SK-N-SH (cell line): Measurements from ENCODE around the gene INTS11. TPM values are rescaled to one million over a fixed set of nuclear protein-coding genes. Genes with fewer than 3 reads are reported as not detected.

Experiments used
- CTCF ChIA-PET: fragments of 300-600, 350-600 bp; formaldehyde crosslinking; extraction: SDS; loops from one replicate; lab custom pipeline; 2021; lab: Yijun Ruan, JAX
- POLR2A ChIA-PET: fragments of 350-600 bp; sonication (Branson Sonifier 250); formaldehyde crosslinking; extraction: SDS; loops from one replicate; lab custom pipeline; 2020; ENCODE audit warnings: antibody characterized with exemption, inconsistent platforms; lab: Yijun Ruan, JAX
- DNase-seq: peaks from one replicate; pipeline ENCODE4 v3.0.0; 2012
- H2AFZ ChIP-seq: fragments of 200-600 bp; sonication (generic); 2 replicates; pipeline ENCODE4 v1.8.1; 2016; ENCODE audit warnings: antibody characterized with exemption, mild to moderate bottlenecking, low read depth
- H3F3A ChIP-seq: fragments of 200-600 bp; sonication (generic); replicated peaks from 2 replicates; pipeline ENCODE3; 2016; ENCODE audit warnings: antibody characterized with exemption, mild to moderate bottlenecking; ENCODE audit not compliant: insufficient read depth
- H3K27ac ChIP-seq, 2 experiments: fragments of 200-500 bp in 1 of 2; fragments of 200-600 bp in 1 of 2; sonication (Bioruptor generic) in 1 of 2; sonication (generic), shearing (Covaris generic) in 1 of 2; 2 replicates each; pipeline versions ENCODE4 v1.5.1 to v1.6.1; 2014 to 2016; ENCODE audit warnings: low read depth in 2 of 2, inconsistent platforms in 1 of 2, low read length in 1 of 2, mild to moderate bottlenecking in 1 of 2, mixed read lengths in 1 of 2
- H3K27me3 ChIP-seq: fragments of 200-600 bp; sonication (generic), shearing (Covaris generic); 2 replicates; pipeline ENCODE4 v1.6.1; 2016; ENCODE audit warnings: mixed run types; ENCODE audit not compliant: insufficient read depth
- H3K36me3 ChIP-seq, 2 experiments: fragments of 200-500 bp in 1 of 2; fragments of 200-600 bp in 1 of 2; sonication (Bioruptor generic) in 1 of 2; sonication (generic) in 1 of 2; replicated peaks in 1 of 2; 2 replicates each; pipeline versions ENCODE3 to v1.5.1; 2014 to 2016; ENCODE audit warnings: low read length in 1 of 2, mild to moderate bottlenecking in 1 of 2; ENCODE audit not compliant: insufficient read depth in 2 of 2, control insufficient read depth in 1 of 2
- H3K4me1 ChIP-seq, 2 experiments: fragments of 200-500 bp in 1 of 2; fragments of 200-600 bp in 1 of 2; sonication (Bioruptor generic) in 1 of 2; sonication (generic), shearing (Covaris generic) in 1 of 2; 2 replicates each; pipeline versions ENCODE4 v1.5.1 to v1.6.1; 2014 to 2016; ENCODE audit warnings: low read depth in 1 of 2, low read length in 1 of 2, mixed run types in 1 of 2; ENCODE audit not compliant: insufficient read depth in 2 of 2, control insufficient read depth in 1 of 2
- H3K4me2 ChIP-seq: fragments of 200-600 bp; sonication (generic), shearing (Covaris generic); 2 replicates; pipeline ENCODE4 v1.6.1; 2017; ENCODE audit warnings: mixed run types
- H3K4me3 ChIP-seq, 2 experiments: fragments of 200-500 bp in 1 of 2; fragments of 200-600 bp in 1 of 2; sonication (Bioruptor generic) in 1 of 2; sonication (generic), shearing (Covaris generic) in 1 of 2; 2 replicates each; pipeline versions ENCODE4 v1.5.1 to v1.8.1; 2014 to 2016; ENCODE audit warnings: low read depth in 2 of 2, inconsistent platforms in 1 of 2, low read length in 1 of 2, mild to moderate bottlenecking in 1 of 2, mixed read lengths in 1 of 2, moderate library complexity in 1 of 2
- H3K79me2 ChIP-seq: fragments of 200-600 bp; sonication (generic); 2 replicates; pipeline ENCODE4 v1.8.1; 2017; ENCODE audit warnings: mild to moderate bottlenecking; ENCODE audit not compliant: insufficient read depth
- H3K9ac ChIP-seq: fragments of 200-600 bp; sonication (generic); 2 replicates; pipeline ENCODE4 v1.6.1; 2017; ENCODE audit warnings: mixed run types
- H3K9me2 ChIP-seq: fragments of 200-600 bp; sonication (generic); 2 replicates; pipeline ENCODE4 v1.6.1; 2017; ENCODE audit warnings: mixed run types
- H3K9me3 ChIP-seq: fragments of 200-600 bp; sonication (generic); 2 replicates; pipeline ENCODE4 v1.6.1; 2017; ENCODE audit warnings: mixed run types, mild to moderate bottlenecking, moderate library complexity
- H4K20me1 ChIP-seq: fragments of 200-600 bp; sonication (generic); 2 replicates; pipeline ENCODE4 v1.6.1; 2017; ENCODE audit warnings: mild to moderate bottlenecking, mixed run types; ENCODE audit not compliant: insufficient read depth
- CHD2 ChIP-seq: fragments of 150-350 bp; IDR thresholded peaks from 2 replicates; pipeline ENCODE4 v1.6.1; 2018; ENCODE audit warnings: low read length; ENCODE audit not compliant: partially characterized antibody
- CTCF ChIP-seq: fragments of 200-600 bp; sonication (generic); IDR thresholded peaks from 2 replicates; pipeline ENCODE4 v1.6.1; 2017; ENCODE audit warnings: antibody characterized with exemption, mild to moderate bottlenecking, moderate library complexity
- ELF1 ChIP-seq: IDR thresholded peaks from 2 replicates; pipeline ENCODE4 v1.4.0; 2012
- FOSL2 ChIP-seq: IDR thresholded peaks from 2 replicates; pipeline ENCODE4 v1.4.0; 2012; ENCODE audit warnings: low read depth, mild to moderate bottlenecking, moderate library complexity, borderline replicate concordance
- FOXJ3 ChIP-seq: sonication (generic); formaldehyde crosslinking; IDR thresholded peaks from 2 replicates; pipeline ENCODE4 v1.5.1; 2020; ENCODE audit warnings: mild to moderate bottlenecking, missing genetic modification reagents
- FOXM1 ChIP-seq: IDR thresholded peaks from 2 replicates; pipeline ENCODE4 v1.4.0; 2012; ENCODE audit warnings: low read depth, mild to moderate bottlenecking
- GABPA ChIP-seq: IDR thresholded peaks from 2 replicates; pipeline ENCODE4 v1.4.0; 2012; ENCODE audit warnings: low read depth, mild to moderate bottlenecking
- IRF3 ChIP-seq: fragments of 150-350 bp; IDR thresholded peaks from 2 replicates; pipeline ENCODE4 v1.6.1; 2016; ENCODE audit warnings: mild to moderate bottlenecking, low read depth, low read length
- NFIC ChIP-seq: IDR thresholded peaks from 2 replicates; pipeline ENCODE4 v1.4.0; 2012; ENCODE audit warnings: borderline replicate concordance
- NRF1 ChIP-seq: IDR thresholded peaks from 2 replicates; pipeline ENCODE4 v1.6.1; 2012; ENCODE audit warnings: low read depth, mild to moderate bottlenecking, low read length
- POLR2AphosphoS5 ChIP-seq: IDR thresholded peaks from 2 replicates; pipeline ENCODE4 v1.6.1; 2012; ENCODE audit warnings: low read depth, low read length
- RCOR1 ChIP-seq: fragments of 150-350 bp; IDR thresholded peaks from 2 replicates; pipeline ENCODE4 v1.6.1; 2017; ENCODE audit warnings: antibody characterized with exemption, low read length
- RXRA ChIP-seq: IDR thresholded peaks from 2 replicates; pipeline ENCODE4 v1.4.0; 2012; ENCODE audit warnings: low read depth, mild to moderate bottlenecking, borderline replicate concordance
- SMC3 ChIP-seq: IDR thresholded peaks from 2 replicates; pipeline ENCODE4 v1.6.1; 2012; ENCODE audit warnings: low read depth, low read length, improper control_type of control experiment
- TAF1 ChIP-seq: IDR thresholded peaks from 2 replicates; pipeline ENCODE4 v1.6.1; 2012; ENCODE audit warnings: low read depth, mild to moderate bottlenecking, low read length, moderate library complexity, borderline replicate concordance
- TCF12 ChIP-seq: IDR thresholded peaks from 2 replicates; pipeline ENCODE4 v1.4.0; 2012
- USF1 ChIP-seq: IDR thresholded peaks from 2 replicates; pipeline ENCODE4 v1.4.0; 2012; ENCODE audit warnings: low read depth, borderline replicate concordance
- USF2 ChIP-seq: fragments of 150-350 bp; IDR thresholded peaks from 2 replicates; pipeline ENCODE4 v1.6.1; 2017; ENCODE audit warnings: antibody characterized with exemption, low read length, low read depth, borderline replicate concordance
- WGBS: methylation state at CpG from one replicate; pipeline ENCODE4 v1.1.6; 2017; ENCODE audit warnings: low lambda C conversion rate; 5-methylcytosine and 5-hydroxymethylcytosine counted together
- polyA plus RNA-seq, 3 experiments: library from polyadenylated mRNA; depleted of rRNA; stranded (reverse); fragments of >200 nt; gene quantifications; 2 replicates each; pipeline ENCODE4 v1.2.3, GENCODE V29; 2012
- TF ChIP-seq, protein P1 (sequence below): IDR thresholded peaks from 2 replicates; pipeline ENCODE4 v1.6.1; 2012; ENCODE audit warnings: mild to moderate bottlenecking, low read depth, low read length, moderate library complexity
- TF ChIP-seq, protein P2 (sequence below): IDR thresholded peaks from 2 replicates; pipeline ENCODE4 v1.4.0; 2012; ENCODE audit warnings: low read depth, borderline replicate concordance

The INTS11 gene
- polyA plus RNA-seq, 1 of the 3 experiments (the other 2 are of a cell fraction): 137 TPM

DNA sequence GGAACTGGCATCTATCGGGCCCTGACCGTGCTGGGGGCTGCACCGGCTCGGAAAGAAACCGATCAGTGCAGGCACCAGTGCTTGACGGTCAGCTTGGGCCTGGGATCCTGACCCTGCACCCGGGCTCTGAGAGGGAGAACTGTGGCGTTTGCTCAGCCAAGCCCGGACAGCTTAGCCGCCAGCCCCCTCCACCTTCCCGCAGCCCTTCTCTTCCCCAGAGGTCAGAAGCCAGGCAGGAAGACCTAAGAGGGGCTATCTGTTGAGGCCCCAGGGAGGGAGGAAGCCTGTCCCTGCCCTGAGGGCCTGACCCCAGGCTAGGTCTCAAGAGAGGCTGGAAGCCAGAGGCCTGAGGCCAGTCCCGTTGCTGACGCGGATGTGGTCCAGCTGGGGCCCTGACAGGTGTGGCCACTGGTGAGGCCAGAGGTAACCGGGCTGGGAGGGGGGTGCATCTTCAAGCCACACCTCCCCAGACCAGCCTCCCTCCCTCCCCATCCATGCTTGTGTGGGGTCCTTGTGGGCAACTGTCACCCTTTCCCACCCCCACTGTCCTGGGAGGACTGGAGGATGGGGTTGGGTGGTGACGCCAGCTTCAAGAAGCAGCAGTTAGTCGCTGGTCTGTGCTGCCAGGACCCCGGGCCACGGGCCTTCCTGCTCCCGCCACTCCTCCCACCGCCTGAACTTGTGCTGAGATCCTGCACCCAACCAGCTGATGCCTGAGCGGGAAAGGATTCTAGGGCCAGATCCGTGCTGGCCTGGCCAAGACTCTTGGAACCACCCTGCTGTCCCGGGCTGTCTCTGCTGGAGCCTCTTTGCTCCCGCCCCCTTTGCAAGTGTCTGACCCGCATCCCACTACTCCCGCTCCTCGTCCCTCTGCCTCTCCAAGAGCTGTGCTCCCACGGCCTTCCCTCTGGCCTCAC is 27.3 kb upstream of the INTS11 start:
- Histone ChIP-seq H3K4me3 (no peak overlapping the region), H3K79me2 (peaks cover 21% of the 10 kb centered on the region), H3K4me2 (no peak overlapping the region), H3F3A (peaks cover 5% of the 10 kb centered on the region), H3K36me3 (no peaks in the 10 kb centered on the region), H3K9me3 (no peaks in the 10 kb centered on the region), H3K9ac (no peak overlapping the region)
- CTCF ChIA-PET: interaction anchor here (0.6 to 5.1 kb wide), 8 partner anchors 9 to 631 kb away, joined by 3 to 48 read pairs (median 4); partner anchors contain the start of gene AURKAIP1
- 90% methylated on average over 15 of the region's 29 CpGs for WGBS
- TF ChIP-seq RCOR1 (no peak), POLR2AphosphoS5 (no peak), FOXM1 (no peak), TAF1 (no peak), USF2 (no peak), FOSL2 (no peak), FOXJ3 (CRISPR knock-in tag) (no peak), ELF1 (no peak), USF1 (no peak), SMC3 (no peak), TCF12 (no peak), CHD2 (no peak), NRF1 (no peak), RXRA (no peak), NFIC (no peak), IRF3 (no peak), GABPA (no peak), CTCF (no peak)
- TF ChIP-seq, protein P1, sequence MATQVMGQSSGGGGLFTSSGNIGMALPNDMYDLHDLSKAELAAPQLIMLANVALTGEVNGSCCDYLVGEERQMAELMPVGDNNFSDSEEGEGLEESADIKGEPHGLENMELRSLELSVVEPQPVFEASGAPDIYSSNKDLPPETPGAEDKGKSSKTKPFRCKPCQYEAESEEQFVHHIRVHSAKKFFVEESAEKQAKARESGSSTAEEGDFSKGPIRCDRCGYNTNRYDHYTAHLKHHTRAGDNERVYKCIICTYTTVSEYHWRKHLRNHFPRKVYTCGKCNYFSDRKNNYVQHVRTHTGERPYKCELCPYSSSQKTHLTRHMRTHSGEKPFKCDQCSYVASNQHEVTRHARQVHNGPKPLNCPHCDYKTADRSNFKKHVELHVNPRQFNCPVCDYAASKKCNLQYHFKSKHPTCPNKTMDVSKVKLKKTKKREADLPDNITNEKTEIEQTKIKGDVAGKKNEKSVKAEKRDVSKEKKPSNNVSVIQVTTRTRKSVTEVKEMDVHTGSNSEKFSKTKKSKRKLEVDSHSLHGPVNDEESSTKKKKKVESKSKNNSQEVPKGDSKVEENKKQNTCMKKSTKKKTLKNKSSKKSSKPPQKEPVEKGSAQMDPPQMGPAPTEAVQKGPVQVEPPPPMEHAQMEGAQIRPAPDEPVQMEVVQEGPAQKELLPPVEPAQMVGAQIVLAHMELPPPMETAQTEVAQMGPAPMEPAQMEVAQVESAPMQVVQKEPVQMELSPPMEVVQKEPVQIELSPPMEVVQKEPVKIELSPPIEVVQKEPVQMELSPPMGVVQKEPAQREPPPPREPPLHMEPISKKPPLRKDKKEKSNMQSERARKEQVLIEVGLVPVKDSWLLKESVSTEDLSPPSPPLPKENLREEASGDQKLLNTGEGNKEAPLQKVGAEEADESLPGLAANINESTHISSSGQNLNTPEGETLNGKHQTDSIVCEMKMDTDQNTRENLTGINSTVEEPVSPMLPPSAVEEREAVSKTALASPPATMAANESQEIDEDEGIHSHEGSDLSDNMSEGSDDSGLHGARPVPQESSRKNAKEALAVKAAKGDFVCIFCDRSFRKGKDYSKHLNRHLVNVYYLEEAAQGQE: no peak
- TF ChIP-seq, protein P2, sequence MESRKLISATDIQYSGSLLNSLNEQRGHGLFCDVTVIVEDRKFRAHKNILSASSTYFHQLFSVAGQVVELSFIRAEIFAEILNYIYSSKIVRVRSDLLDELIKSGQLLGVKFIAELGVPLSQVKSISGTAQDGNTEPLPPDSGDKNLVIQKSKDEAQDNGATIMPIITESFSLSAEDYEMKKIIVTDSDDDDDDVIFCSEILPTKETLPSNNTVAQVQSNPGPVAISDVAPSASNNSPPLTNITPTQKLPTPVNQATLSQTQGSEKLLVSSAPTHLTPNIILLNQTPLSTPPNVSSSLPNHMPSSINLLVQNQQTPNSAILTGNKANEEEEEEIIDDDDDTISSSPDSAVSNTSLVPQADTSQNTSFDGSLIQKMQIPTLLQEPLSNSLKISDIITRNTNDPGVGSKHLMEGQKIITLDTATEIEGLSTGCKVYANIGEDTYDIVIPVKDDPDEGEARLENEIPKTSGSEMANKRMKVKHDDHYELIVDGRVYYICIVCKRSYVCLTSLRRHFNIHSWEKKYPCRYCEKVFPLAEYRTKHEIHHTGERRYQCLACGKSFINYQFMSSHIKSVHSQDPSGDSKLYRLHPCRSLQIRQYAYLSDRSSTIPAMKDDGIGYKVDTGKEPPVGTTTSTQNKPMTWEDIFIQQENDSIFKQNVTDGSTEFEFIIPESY: no peak
- TF ChIP-seq, all 33 proteins: peak for 0
- Histone ChIP-seq H3K9me2 (no peaks in the 10 kb centered on the region), H3K27me3 (no peaks in the 10 kb centered on the region), H3K27ac (no peak overlapping the region; a peak in 1 of 4 replicates), H3K4me1 (peaks cover 0 to 46% of the 10 kb centered on the region in 2 experiments; a peak in 1 of 4 replicates), H2AFZ (no peak overlapping the region), H4K20me1 (peaks cover 12% of the 10 kb centered on the region)
- POLR2A ChIA-PET: interaction anchor here (0.6 to 0.9 kb wide), 2 partner anchors 19 to 24 kb away, joined by 3 read pairs; no protein-coding TSS in a partner anchor
- no peak for DNase-seq
